Measurements from ENCODE around the gene SEC61B.

DNA sequence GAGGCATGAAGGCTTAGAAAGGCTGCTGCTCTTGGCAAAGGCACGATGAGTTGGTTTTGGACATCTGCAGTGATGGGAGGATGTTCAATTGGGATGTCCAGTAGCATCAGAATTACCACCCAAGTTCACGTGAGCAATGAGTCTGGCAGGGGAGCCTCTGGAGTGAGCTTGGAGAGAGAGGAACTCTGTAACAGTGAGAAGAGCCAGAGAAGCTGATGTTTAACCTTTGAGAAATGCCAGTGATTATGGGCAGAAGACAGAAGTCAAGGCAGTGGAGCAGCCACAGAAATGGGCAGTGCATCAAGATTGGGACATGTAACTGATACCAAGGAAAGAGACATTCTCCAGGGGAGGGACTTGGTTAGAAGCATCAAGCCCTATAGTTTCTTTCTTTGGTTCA is 39.8 kb downstream of the SEC61B start:
- TF ChIP-seq CTCF (IDR thresholded peaks at IDR 0.05) (no peak), POLR2A (IDR thresholded peaks at IDR 0.05) (no peak)

All from body of pancreas (tissue), 4 donors.